HepG2 (cell line): ENCODE data around the gene SYS1. TPM values are rescaled to one million over a fixed set of nuclear protein-coding genes. Genes with fewer than 3 reads are reported as not detected.

Experiments
- CCDC6 ChIP-seq: sonication (generic); formaldehyde crosslinking; IDR thresholded peaks from 2 replicates; pipeline ENCODE4 v1.8.1; 2022; ENCODE audit warnings: mild to moderate bottlenecking, missing genetic modification reagents, moderate library complexity
- CTCF ChIP-seq: sonication (generic); formaldehyde crosslinking; IDR thresholded peaks from 2 replicates; pipeline ENCODE4 v1.5.0; 2020; ENCODE audit warnings: mild to moderate bottlenecking, missing genetic modification reagents, moderate library complexity
- DNMT1 ChIP-seq: sonication (generic); formaldehyde crosslinking; IDR thresholded peaks from 2 replicates; pipeline ENCODE4 v1.5.1; 2020; ENCODE audit warnings: mild to moderate bottlenecking, missing genetic modification reagents
- HNF4A ChIP-seq: sonication (generic); formaldehyde crosslinking; IDR thresholded peaks from 2 replicates; pipeline ENCODE4 v1.4.0; 2020; ENCODE audit warnings: missing genetic modification reagents
- NONO ChIP-seq, 2 experiments: fragments of 450-650 bp in 1 of 2; sonication (generic) in 1 of 2; formaldehyde crosslinking in 1 of 2; IDR thresholded peaks in 1 of 2; conservative IDR thresholded peaks in 1 of 2; 2 replicates each; pipeline versions ENCODE4 v1.6.1 to v1.8.0; 2017 to 2022; ENCODE audit warnings: mild to moderate bottlenecking in 1 of 2, missing genetic modification reagents in 1 of 2, moderate library complexity in 1 of 2
- ONECUT2 ChIP-seq: sonication (generic); formaldehyde crosslinking; IDR thresholded peaks from 2 replicates; pipeline ENCODE4 v1.4.0; 2020; ENCODE audit warnings: missing genetic modification reagents
- PHF21A ChIP-seq: sonication (generic); formaldehyde crosslinking; IDR thresholded peaks from 2 replicates; pipeline ENCODE4 v1.5.0; 2020; ENCODE audit warnings: mild to moderate bottlenecking, missing genetic modification reagents
- RNF2 ChIP-seq: fragments of 450-650 bp; conservative IDR thresholded peaks from 2 replicates; pipeline ENCODE4 v1.6.1; 2016; ENCODE audit warnings: low read depth
- SAP130 ChIP-seq: IDR thresholded peaks from 2 replicates; pipeline ENCODE4 v1.6.1; 2016; ENCODE audit warnings: low read depth
- TMF1 ChIP-seq: sonication (generic); formaldehyde crosslinking; IDR thresholded peaks from 2 replicates; pipeline ENCODE4 v1.8.1; 2022; ENCODE audit warnings: low read depth, missing genetic modification reagents
- TRIM24 ChIP-seq: sonication (generic); formaldehyde crosslinking; IDR thresholded peaks from 2 replicates; pipeline ENCODE4 v1.8.0; 2022; ENCODE audit warnings: mild to moderate bottlenecking, missing genetic modification reagents
- ZBTB43 ChIP-seq: sonication (generic); formaldehyde crosslinking; conservative IDR thresholded peaks from 2 replicates; pipeline ENCODE4 v1.4.0; 2020; ENCODE audit warnings: missing genetic modification reagents
- ZFY ChIP-seq: sonication (generic); formaldehyde crosslinking; IDR thresholded peaks from 2 replicates; pipeline ENCODE4 v1.4.0; 2020; ENCODE audit warnings: missing genetic modification reagents
- ZMYM2 ChIP-seq: sonication (generic); formaldehyde crosslinking; IDR thresholded peaks from 2 replicates; pipeline ENCODE4 v1.8.0; 2022; ENCODE audit warnings: mild to moderate bottlenecking, missing genetic modification reagents
- ZMYM4 ChIP-seq: sonication (generic); formaldehyde crosslinking; IDR thresholded peaks from 2 replicates; pipeline ENCODE4 v1.8.1; 2023; ENCODE audit warnings: mild to moderate bottlenecking, missing genetic modification reagents
- ZNF260 ChIP-seq: sonication (generic); formaldehyde crosslinking; IDR thresholded peaks from 2 replicates; pipeline ENCODE4 v1.4.0; 2020; ENCODE audit warnings: missing genetic modification reagents, low read depth, mild to moderate bottlenecking, borderline replicate concordance
- ZNF354B ChIP-seq: sonication (generic); formaldehyde crosslinking; IDR thresholded peaks from 2 replicates; pipeline ENCODE4 v1.8.0; 2022; ENCODE audit warnings: mild to moderate bottlenecking, missing genetic modification reagents
- ZNF44 ChIP-seq: sonication (generic); formaldehyde crosslinking; IDR thresholded peaks from 2 replicates; pipeline ENCODE4 v1.5.1; 2020; ENCODE audit warnings: mild to moderate bottlenecking, missing genetic modification reagents
- ZNF597 ChIP-seq: sonication (generic); formaldehyde crosslinking; IDR thresholded peaks from 2 replicates; pipeline ENCODE4 v1.5.0; 2020; ENCODE audit warnings: missing genetic modification reagents
- polyA plus RNA-seq, 8 experiments: library from polyadenylated mRNA; depleted of rRNA in 3 of 8; stranded (reverse) in 7 of 8; unstranded in 1 of 8; fragments of >200 nt; fragmentation: Illumina TruSeq in 4 of 8; extraction: Trizol in 4 of 8; gene quantifications; 2 replicates each; pipeline versions ENCODE4 v1.2.1 to v1.2.3, GENCODE V29; 2011 to 2016; ENCODE audit warnings: low read depth in 4 of 8, missing spikeins in 1 of 8, mixed read lengths in 1 of 8; ENCODE audit not compliant: insufficient read depth in 1 of 8
- total RNA-seq, 5 experiments: library from RNA; depleted of rRNA; stranded (reverse); fragments of >200 nt; fragmentation: Illumina TruSeq; extraction: Trizol; gene quantifications; 2 replicates each; pipeline ENCODE4 v1.2.3, GENCODE V29; 2016; ENCODE audit warnings: low read depth in 1 of 5
- TF ChIP-seq, protein P1 (sequence below): IDR thresholded peaks from 2 replicates; pipeline ENCODE4 v1.6.1; 2016; ENCODE audit warnings: low read depth
- TF ChIP-seq, protein P2 (sequence below): sonication (generic); formaldehyde crosslinking; IDR thresholded peaks from 2 replicates; pipeline ENCODE4 v1.4.0; 2020; ENCODE audit warnings: missing genetic modification reagents
- TF ChIP-seq, protein P3 (sequence below): sonication (generic); formaldehyde crosslinking; IDR thresholded peaks from 2 replicates; pipeline ENCODE4 v1.8.1; 2023; ENCODE audit warnings: mild to moderate bottlenecking, missing genetic modification reagents, borderline replicate concordance

Gene SYS1
- total and polyA plus RNA-seq, 2 of the 13 experiments (the other 11 are each of a cell fraction or from before 2014, with no cell fraction given) = 38.3 to 65.6 TPM

GRCh38 chr20:45336530-45337366 lies 26.2 kb upstream of the SYS1 start (continued):
- TF ChIP-seq, protein P1, sequence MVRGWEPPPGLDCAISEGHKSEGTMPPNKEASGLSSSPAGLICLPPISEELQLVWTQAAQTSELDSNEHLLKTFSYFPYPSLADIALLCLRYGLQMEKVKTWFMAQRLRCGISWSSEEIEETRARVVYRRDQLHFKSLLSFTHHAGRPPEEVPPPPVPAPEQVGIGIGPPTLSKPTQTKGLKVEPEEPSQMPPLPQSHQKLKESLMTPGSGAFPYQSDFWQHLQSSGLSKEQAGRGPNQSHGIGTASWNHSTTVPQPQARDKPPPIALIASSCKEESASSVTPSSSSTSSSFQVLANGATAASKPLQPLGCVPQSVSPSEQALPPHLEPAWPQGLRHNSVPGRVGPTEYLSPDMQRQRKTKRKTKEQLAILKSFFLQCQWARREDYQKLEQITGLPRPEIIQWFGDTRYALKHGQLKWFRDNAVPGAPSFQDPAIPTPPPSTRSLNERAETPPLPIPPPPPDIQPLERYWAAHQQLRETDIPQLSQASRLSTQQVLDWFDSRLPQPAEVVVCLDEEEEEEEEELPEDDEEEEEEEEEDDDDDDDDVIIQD = 0 out of 2 replicates have a peak, but pooled peaks have one; percentile 40
- peak; percentile 35 for TF ChIP-seq ZMYM4 (CRISPR knock-in tag)
- TF ChIP-seq ZNF44 (CRISPR knock-in tag) = 0 out of 2 replicates have a peak, but pooled peaks have one; percentile 23
- peak; percentile 63 for TF ChIP-seq PHF21A (CRISPR knock-in tag)
- peak; percentile 63 for TF ChIP-seq CTCF (CRISPR knock-in tag)
- no peak for TF ChIP-seq ZBTB43 (CRISPR knock-in tag)
- no peak for TF ChIP-seq ZMYM2 (CRISPR knock-in tag)
- 0 out of 2 replicates have a peak, but pooled peaks have one; percentile 20 for TF ChIP-seq ONECUT2 (CRISPR knock-in tag)
- TF ChIP-seq, protein P2, sequence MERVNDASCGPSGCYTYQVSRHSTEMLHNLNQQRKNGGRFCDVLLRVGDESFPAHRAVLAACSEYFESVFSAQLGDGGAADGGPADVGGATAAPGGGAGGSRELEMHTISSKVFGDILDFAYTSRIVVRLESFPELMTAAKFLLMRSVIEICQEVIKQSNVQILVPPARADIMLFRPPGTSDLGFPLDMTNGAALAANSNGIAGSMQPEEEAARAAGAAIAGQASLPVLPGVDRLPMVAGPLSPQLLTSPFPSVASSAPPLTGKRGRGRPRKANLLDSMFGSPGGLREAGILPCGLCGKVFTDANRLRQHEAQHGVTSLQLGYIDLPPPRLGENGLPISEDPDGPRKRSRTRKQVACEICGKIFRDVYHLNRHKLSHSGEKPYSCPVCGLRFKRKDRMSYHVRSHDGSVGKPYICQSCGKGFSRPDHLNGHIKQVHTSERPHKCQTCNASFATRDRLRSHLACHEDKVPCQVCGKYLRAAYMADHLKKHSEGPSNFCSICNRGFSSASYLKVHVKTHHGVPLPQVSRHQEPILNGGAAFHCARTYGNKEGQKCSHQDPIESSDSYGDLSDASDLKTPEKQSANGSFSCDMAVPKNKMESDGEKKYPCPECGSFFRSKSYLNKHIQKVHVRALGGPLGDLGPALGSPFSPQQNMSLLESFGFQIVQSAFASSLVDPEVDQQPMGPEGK = peak; percentile 75
- no peak for TF ChIP-seq NONO (IDR thresholded peaks at IDR 0.05)
- peak; percentile 23; the same call in 1 of the 2 replicates for TF ChIP-seq NONO (CRISPR knock-in tag; conservative IDR thresholded peaks at IDR 0.05)
- peak; percentile 71 for TF ChIP-seq CCDC6 (CRISPR knock-in tag)
- no peak for TF ChIP-seq ZNF354B (CRISPR knock-in tag)
- no peak for TF ChIP-seq TMF1 (CRISPR knock-in tag)
- TF ChIP-seq HNF4A (CRISPR knock-in tag) = peak; percentile 80
- no peak for TF ChIP-seq ZNF597 (CRISPR knock-in tag)
- TF ChIP-seq DNMT1 (CRISPR knock-in tag) = no peak
- TF ChIP-seq RNF2 = no peak
- no peak; the same call in 1 of the 2 replicates for TF ChIP-seq ZNF260
- TF ChIP-seq, protein P3, sequence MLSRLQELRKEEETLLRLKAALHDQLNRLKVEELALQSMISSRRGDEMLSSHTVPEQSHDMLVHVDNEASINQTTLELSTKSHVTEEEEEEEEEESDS = no peak
- TF ChIP-seq SAP130 (CRISPR knock-in tag) = 0 out of 2 replicates have a peak, but pooled peaks have one; percentile 20
- no peak for TF ChIP-seq TRIM24
- peak; percentile 18; the same call in 1 of the 2 replicates for TF ChIP-seq ZFY (CRISPR knock-in tag)
